Midbrain (tissue), 1 donor: ENCODE results near the gene HPCAL1.
"Not testable (repeated sequence)": the region's sequence is repeated elsewhere in the genome, so short reads cannot be mapped to it uniquely, and the experiment has no call there.

Experiments
- DNase-seq: peaks from one replicate; lab custom pipeline; 2025; lab: John Stamatoyannopoulos, UW

Gene HPCAL1

DNA sequence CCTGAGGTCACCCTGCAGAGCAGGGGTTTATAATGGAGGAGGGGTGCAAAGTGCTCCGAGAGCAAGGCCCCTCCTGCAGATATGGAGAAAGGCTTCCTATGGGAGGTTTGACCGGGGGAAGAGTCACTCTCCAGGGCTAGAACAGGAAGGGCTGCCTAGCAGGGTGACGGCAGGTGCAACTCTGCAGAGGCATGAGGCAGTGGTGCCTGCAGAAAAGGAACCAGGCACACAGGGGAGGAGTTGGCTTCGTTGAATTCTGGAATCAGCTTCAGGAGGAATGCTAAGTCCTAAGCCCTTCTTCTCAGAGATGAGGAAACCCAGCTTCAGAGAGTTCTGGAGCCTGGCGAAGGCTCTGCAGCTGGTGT is 17.5 kb upstream of the HPCAL1 start:
- no peak for DNase-seq

DNA sequence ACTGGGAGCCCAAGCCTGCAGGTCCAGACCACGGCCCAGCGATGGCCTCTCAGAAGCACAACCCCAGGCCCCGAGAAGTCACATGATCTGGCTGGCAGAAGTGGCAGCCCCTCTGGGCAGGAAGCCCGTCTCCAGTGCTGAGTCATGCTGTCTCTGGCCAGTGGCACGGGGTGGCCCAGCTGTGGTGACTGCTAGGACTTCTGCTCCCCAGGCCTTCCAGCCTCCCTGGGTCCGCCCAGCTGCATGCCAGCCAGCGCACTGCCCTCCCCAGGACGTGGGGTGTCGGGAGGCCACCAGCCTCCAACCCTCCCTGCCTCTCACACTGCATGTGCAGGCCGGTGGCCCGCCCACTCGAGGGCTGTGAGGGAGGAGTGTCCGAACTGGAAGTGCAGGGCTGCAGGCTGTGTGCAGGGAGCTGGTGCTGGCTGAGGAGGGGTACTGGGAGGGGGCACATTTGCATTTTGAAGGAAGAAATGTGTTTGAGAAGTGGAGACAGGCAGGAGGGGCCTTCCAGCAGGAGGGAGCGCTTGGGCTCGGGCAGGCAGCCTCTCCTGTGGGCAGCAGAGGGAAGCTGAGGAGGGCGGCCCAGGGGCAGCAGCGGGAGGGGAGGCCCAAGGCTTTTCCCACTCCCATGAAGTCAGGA is 17.0 kb upstream of the HPCAL1 start:
- DNase-seq = peak; percentile 91

DNA sequence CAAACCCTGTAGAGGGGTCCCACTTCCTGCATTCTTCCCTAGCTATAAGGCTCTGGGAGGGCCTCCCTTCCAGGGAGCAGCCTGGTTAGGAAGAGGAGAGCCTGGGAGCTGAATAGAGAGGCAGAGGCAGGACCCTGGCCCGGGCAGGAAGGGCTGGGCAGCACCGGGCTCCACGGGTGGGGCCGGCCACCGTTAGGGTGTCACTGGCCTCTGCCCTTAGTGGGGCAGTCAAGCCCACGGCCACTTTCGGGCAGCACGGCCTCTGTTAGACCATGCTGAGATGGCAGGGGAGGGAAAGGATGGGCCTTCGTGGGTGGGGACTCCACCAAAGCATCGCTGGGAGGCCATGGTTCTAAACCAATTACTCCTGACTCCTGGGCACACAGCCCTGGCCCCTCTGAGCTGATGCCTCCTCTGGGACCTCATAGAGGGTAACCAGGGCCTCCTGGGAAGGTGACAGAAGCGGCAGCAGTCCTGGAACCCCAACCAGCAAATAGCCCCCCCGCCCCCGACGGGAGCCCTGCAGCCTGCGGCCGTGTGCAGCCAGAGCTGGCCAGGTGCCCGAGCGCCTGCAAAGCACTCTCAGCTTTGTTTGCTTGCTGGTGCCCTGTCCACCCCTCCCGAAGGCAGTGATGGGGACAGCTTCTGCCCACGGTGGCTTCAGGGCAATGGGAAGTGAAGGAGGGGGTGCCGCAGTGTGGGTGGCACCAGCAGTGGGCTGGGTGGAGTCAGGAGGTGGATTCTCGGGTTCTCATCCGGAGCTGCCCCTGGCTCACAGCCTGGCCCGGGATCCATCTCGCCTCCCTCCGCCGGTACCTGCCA is 16.3 kb upstream of the HPCAL1 start:
- peak; percentile 38 for DNase-seq

DNA sequence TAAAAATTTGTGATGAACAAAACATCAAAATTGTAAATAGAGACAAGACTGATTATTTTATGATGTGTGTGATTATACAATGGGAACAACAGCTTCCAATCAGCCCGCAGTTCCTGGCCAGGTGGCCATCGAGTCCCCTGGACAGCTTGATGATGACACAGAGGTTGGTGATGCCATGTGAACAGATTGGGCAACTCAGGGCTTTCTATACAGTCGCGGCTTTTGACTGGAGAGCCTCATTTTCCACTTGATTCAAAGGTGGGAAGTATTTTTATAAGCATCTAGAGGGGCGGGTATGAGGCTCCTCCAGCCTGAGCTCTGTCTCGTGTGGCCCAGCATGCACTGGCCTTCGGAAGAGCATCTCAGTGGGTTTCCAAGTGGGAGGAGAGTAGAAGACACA is 14.9 kb upstream of the HPCAL1 start:
- DNase-seq = no peak

DNA sequence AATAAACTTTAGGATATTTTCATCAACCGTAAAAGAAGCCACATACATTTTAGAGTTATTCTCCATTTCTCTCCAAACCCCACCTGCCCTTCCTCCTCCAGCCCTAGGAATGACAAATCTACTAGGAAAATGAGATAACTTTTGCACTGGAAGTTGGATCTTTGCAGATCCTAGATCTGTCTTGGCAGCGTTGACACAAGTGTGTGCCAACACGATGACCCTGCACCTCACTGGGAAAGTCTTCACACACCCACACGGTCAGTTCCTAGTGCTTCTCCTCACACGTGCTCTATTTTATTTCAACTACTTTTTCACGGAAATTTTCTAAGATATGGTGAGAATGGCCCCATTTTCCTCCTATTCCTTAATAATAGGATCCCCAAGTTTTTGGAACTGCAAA is 14.1 kb upstream of the HPCAL1 start:
- DNase-seq = no peak

DNA sequence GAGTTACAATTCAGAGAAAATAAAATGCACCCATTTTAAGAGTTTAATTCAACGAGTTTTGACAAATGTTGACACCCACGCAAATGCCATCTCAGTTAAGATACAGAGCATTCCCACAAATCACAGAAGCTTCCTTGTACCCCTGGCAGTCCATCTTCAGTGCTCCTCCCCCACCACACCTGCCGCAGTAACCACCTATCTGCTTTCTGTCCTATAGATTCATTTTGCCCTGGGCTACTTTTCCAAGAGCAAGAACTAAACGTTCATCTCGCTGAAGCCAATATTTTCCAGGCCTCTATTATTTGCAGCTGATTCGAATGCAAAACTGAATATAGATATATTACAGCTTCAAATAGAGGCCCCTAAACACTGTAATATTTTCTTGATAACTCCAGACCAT is 13.4 kb upstream of the HPCAL1 start:
- DNase-seq = no peak

DNA sequence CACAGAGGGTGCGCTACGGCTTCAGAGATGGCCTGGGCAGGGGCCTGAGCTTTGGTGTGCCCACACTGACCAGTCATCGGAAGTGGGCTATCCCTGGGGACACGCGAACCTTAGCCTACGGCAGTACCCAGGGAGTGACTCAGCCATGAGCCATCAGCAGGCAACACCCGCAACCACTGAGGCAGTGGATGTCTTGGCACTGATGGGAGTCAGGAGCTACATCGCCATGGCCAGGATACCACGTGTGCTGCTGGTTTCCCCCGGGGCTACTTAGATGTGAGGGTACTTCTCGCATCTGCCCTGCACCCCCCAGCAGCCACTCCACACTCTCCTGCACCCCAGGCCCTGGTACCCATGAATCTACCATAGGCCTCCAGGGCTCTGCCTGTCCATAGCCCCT is 12.8 kb upstream of the HPCAL1 start:
- DNase-seq = no peak

DNA sequence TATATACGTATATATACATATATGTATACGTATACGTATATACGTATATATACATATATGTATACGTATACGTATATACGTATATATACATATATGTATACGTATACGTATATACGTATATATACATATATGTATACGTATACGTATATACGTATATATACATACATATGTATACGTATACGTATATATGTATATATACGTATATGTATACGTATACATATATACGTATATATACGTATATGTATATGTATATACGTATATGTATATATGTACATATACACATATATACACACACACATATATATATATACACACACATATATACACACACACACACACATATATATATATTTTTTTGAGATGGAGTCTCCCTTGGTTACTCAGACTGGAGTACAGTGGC is 11.3 kb upstream of the HPCAL1 start:
- DNase-seq = not testable (repeated sequence)

DNA sequence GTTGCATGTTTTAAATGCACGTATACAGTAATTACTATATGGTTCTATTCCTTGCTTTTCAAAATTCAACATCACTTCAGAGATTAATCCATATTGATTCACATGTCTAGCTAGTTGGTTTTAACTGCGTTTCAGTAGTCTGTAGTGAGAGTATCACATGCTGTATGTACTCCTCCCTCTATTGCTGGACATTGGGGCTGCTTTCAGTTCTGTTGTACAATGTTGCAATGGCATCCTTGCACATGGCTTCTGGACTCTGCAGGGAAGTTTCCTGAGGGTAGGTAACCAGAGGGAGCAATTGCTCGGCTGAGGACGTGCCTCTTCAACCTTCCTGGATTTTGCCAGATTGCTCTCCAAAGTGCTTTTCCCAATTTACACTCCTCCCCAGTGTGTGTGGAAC is 10.7 kb upstream of the HPCAL1 start:
- DNase-seq = no peak

DNA sequence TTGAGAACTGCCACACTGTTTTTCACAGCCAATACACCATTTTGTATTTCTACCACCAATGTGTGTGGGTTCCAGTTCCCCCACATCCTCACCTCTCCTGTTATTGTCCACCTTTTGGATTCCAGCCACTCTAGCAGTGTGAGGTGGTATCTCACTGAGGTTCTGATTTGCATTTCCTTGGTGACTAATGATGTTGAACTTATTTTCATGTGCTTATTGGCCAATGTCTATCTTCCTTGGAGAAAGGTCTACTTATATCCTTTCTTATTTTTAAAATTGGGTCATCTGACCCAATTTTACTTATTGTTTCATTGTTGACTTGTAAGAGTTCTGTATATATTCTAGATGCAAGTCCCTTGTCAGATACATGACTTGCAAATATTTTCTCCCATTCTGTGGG is 9.1 kb upstream of the HPCAL1 start:
- DNase-seq = no peak

DNA sequence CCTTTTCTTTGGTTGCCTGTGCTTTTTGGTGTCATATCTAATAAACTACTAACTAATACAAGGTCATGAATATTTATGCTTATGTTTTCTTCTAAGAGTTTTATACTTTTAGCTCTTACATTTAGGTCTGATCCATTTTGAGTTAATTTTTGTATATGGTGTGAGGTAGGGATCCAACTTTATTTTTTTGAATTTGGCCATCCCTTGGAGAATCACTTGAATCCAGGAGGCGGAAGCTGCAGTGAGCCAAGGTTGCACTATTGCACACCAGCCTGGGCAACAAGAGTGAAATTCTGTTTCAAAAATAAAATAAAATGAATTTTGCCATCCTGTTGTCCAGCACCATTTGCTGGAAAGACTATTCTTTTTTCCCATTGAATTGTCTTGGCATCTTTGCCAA is 8.6 kb upstream of the HPCAL1 start:
- DNase-seq = no peak

DNA sequence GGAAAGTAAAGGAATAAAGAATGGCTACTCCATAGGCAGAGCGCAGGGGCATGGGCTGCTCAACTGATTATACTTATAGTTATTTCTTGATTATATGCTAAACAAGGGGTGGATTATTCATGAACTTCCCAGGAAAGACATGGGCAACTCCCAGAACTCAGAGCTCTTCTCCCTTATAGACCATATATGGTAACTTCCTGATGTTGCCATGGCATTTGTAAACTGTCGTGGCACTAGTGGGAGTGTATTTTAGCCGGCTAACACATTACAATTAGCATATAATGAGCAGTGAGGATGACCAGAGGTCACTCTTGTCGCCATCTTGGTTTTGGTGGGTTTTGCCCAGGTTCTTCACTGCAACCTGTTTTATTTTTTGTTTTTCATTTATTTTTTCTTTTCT is 7.1 kb upstream of the HPCAL1 start:
- not testable (repeated sequence) for DNase-seq

DNA sequence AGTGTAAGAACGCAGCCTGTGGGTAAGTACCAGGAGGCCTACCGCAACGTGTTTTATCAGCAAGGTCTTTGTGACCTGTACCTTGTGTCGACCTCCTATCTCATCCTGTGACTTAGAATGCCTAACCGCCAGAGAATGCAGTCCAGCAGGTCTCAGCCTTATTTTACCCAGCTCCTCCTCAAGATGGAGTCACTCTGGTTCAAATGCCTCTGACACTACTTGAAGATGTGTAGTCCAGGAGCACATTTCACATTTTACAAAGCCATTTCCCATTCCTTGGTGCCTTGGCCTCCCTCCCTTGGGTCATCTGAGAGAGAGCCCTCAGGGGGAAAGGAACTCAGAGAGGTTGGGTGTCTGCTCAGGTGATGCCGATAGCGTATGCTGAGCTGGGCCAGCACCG is 6.6 kb upstream of the HPCAL1 start:
- DNase-seq = no peak

DNA sequence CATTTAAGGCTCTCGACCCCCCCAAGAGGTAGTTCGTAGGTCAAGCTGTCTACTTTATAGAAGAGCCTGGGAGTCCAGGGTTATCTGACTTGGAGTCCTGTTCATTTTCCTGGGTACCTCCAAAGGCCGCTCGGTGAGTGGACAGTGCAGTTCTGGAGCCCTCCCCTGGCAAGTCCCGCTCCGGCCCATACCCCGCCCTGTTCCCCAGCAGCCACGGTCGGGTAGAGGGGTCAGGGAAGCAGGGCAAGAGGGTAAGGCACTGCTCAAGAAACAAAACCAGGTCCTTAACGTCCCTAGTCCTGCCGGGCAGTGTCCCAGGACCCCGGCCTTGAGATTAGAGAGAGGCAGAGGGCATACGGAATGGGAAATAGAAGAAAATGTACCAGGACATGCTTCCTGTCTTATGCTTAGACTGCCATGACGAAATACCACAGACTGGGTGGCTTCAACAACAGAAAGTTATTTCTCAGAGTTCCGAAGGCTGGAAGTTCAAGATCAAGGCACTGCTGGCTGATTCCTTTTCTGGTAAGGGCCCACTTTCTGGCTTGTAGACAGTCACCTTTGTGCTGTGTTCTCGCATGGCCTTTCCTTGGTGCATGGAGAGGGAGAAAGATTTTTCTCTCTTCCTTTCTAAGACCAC is 5.4 kb upstream of the HPCAL1 start:
- DNase-seq = no peak

DNA sequence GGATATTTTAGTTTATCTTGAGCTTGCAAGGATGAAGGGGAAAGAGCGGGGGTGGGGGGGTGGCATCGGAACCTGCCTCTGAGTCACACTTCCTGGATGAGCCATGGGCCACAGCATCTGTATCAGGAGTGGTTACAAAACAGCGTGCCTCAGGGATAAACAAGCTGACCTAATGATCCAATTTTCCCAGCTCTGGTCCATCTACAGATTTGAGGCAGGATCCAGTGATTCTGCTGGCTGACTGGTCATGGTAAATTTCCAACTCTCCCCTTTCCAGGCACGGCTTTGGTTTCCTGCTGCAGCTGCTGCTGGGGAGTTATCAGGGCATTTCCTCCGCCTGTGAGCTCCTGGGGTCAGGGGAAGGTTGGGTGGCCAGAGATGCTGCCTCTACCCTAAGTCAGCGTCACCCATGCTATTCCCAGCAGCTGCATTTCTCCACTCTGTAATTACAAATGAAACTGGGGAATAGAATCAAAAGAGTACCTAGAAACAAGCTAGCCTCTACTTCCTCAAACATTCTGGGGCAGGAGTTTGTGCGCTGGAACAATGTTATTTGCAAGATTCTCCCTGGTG is 4.7 kb upstream of the HPCAL1 start:
- DNase-seq = no peak

DNA sequence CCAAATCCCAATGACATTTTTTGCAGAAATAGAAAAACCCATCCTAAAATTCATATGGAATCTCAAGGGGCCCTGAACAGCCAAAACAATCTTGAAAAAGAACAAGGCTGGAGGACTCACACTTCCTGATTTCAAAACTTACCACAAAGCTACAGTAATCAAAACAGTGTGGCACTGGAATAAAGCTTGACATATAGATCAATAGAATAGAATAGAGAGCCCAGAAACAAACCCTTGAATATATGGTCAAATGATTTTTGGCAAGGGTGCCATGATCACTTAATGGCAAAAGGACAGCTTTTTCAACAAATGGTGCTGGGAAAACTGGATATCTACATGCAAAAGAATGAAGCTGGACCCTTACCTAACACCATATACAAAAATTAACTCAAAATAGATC is 3.9 kb upstream of the HPCAL1 start:
- DNase-seq = not testable (repeated sequence)

DNA sequence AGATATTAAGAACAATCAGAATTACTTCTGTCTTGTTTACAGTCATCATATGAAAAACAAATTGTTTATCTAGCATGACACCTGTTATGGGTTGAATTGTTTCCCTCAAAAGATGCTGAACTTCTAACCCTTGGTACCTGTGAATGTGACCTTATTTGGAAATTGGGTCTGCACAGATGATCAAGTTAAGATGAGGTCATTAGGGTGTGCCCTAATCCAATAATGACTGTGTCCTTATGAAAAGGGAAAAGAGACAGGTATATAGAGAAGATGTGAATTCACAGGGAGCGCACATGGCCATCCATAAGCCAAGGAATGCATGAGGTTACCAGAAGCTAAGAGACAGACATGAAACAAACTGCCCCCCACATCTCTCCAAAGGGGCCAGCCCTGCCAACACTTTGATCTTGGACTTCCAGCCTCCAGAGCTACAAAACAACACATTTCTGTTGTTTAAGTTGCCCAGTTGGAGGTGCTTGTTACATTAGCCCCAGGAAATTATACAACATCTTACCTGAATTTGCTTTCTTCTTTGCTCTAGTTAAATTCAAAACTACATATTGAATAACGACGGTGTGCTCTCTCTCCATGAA is 2.3 kb upstream of the HPCAL1 start:
- DNase-seq = no peak

DNA sequence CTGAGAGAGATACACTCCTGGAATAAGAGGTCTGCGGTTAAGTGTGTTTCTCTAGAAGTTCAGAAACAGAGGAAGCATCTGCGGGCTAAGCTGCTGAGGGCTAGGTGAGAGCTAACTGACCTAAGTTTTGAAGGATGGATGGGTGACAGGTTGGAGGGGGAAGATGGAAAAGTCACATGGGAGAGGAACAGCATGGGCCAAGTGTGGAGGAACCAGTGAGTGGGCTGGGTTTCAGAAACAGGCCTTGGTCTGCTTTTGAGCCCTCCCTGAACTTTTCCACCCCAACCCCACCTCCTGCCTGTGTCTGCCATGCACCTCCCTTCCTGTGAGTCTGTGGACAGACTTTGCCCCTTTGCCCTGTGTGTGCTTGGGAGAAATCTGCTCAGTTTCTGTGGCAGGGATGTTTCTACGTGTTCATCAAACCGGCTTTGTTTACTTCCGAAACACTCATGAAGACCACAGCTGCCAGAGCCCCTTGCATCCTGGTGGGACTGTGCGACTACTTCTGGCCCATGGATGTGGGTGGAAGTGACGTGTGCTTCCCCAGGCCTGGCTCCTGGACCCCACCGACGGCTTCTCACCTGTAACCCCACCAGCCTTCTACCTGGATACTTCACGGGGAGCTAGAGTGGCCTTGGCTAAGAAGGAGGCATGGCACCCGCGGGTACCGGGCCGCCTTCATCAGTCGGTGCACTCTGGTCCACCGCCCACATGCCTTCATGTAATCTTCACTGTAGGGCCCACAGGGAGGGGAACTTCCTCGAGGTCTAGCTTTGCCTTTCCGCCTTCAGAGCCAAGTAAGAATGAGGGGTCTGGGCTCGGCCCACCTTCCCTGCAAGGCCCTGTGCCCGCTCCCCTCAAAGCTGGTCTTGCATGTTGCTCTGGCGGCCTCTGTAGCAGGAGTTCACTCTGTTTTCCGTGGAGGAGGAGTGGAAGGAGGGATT is 1.4 kb upstream of the HPCAL1 start:
- DNase-seq = no peak

DNA sequence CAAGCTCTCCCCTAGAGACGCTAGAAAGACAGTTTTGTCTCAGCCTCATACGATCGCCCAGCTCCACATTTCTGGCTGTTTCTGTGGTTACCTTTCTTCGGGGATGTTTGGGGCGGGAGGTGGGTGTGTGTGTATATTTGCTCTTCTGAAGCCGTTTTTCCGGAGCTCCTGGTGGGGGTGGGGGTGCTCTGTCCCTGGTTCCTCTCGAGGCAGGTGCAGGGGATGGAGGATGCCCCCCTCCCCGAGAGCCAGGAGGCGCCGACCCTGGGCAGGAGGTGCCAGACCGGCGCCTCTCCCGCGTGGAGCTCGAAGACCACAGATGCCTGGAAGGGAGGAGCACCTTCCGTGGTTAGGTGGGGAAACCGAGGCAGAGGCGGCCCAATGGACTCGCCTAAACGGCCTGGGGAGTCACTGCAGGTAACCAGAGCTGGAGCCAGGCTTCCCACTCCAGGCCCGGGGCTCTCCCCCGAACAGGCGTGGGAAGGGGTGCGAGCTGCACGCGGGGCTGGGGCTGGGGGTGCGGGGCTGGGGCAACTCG is 694 bp upstream of the HPCAL1 start:
- no peak for DNase-seq

DNA sequence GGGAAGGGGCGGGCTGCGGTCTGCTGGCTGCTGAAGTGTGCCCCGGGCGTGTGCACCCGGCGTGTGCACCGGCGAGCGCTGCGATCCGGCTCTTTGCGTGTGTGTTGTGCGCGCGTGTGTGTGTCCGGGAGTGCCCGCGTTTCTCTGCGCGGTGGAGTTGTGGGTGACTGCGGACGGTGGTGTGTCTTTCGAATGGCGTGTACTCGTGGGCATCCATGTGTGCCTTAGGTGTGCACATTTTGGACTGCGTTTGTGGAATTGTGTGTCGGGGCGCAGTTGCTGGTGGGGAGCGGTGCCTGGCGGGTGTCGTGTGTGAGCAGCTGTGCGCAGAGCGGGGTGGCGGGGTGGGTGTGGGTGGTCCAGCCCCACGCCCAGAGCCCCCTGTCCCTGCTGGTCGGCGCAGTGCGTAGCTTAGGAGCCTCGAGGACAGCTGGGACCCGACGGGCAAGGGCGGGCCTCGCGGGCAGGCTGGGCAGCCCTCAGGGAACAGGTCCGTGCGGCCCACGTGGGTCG is 533 bp downstream of the HPCAL1 start:
- peak; percentile 32 for DNase-seq
